ENCODE results near the gene MAD1L1.

- no peak for TF ChIP-seq POLR2A (IDR thresholded peaks at IDR 0.05)
- TF ChIP-seq, protein P1, sequence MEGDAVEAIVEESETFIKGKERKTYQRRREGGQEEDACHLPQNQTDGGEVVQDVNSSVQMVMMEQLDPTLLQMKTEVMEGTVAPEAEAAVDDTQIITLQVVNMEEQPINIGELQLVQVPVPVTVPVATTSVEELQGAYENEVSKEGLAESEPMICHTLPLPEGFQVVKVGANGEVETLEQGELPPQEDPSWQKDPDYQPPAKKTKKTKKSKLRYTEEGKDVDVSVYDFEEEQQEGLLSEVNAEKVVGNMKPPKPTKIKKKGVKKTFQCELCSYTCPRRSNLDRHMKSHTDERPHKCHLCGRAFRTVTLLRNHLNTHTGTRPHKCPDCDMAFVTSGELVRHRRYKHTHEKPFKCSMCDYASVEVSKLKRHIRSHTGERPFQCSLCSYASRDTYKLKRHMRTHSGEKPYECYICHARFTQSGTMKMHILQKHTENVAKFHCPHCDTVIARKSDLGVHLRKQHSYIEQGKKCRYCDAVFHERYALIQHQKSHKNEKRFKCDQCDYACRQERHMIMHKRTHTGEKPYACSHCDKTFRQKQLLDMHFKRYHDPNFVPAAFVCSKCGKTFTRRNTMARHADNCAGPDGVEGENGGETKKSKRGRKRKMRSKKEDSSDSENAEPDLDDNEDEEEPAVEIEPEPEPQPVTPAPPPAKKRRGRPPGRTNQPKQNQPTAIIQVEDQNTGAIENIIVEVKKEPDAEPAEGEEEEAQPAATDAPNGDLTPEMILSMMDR (IDR thresholded peaks at IDR 0.05) = no peak
These were observed 6.9 kb downstream of the MAD1L1 start for GRCh38 chr7:2225830-2226229.
